Ishikawa (cell line): ENCODE results near the gene HELZ.

ENCODE experiments used
- CEBPB ChIP-seq: IDR thresholded peaks from 2 replicates; pipeline ENCODE4 v1.6.1; 2012
- CREB1 ChIP-seq: IDR thresholded peaks from 2 replicates; pipeline ENCODE4 v1.6.1; 2012; ENCODE audit warnings: low read depth
- EGR1 ChIP-seq: IDR thresholded peaks from 2 replicates; pipeline ENCODE4 v1.6.1; 2012
- EP300 ChIP-seq: IDR thresholded peaks from 2 replicates; pipeline ENCODE4 v1.6.1; 2012; ENCODE audit warnings: borderline replicate concordance
- FOXM1 ChIP-seq: IDR thresholded peaks from 2 replicates; pipeline ENCODE4 v1.6.1; 2012; ENCODE audit warnings: low read depth, borderline replicate concordance
- MAX ChIP-seq: IDR thresholded peaks from 2 replicates; pipeline ENCODE4 v1.6.1; 2012
- NFIC ChIP-seq: IDR thresholded peaks from 2 replicates; pipeline ENCODE4 v1.6.1; 2012
- RAD21 ChIP-seq: IDR thresholded peaks from 2 replicates; pipeline ENCODE4 v1.6.1; 2012; ENCODE audit warnings: low read depth
- TAF1 ChIP-seq: IDR thresholded peaks from 2 replicates; pipeline ENCODE4 v1.6.1; 2012; ENCODE audit warnings: low read depth, mild to moderate bottlenecking
- TCF12 ChIP-seq: IDR thresholded peaks from 2 replicates; pipeline ENCODE4 v1.6.1; 2012; ENCODE audit warnings: low read depth
- TEAD4 ChIP-seq: IDR thresholded peaks from 2 replicates; pipeline ENCODE4 v1.6.1; 2012
- USF1 ChIP-seq: IDR thresholded peaks from 2 replicates; pipeline ENCODE4 v1.6.1; 2012
- YY1 ChIP-seq: IDR thresholded peaks from 2 replicates; pipeline ENCODE4 v1.6.1; 2012; ENCODE audit warnings: low read depth
- ZBTB7A ChIP-seq: IDR thresholded peaks from 2 replicates; pipeline ENCODE4 v1.6.1; 2012; ENCODE audit warnings: low read depth
- TF ChIP-seq, protein P1 (sequence below): IDR thresholded peaks from 2 replicates; pipeline ENCODE4 v1.6.1; 2012; ENCODE audit warnings: low read depth, mild to moderate bottlenecking

Gene HELZ

DNA sequence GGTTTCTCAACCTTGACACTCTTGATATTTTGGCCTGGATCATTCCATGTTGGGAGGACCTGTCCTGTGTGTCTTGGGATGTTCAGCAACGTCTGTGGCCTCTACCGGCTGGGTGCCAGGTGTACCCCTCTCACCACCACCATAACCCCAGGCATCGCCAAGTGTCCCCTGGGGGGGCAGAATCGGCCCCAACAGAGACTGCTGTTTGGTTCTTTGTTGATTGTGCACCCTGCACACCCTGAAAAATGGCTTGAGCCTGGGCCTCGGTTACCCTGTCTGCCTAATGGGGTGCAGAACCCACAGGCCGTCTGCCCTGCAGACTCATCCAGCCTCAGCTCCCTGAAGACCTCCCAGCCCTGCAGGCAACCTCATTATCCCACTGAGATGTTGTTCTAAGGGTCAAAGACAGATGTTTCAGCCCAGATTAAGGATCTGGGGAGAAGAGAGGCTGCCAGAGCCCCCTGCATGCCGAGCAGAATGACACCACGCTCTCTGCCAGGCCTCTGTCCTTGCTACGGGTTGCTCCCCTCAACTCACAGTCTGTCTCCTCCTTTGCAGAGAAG is 191.5 kb downstream of the HELZ start:
- TF ChIP-seq EP300 = no peak
- no peak for TF ChIP-seq FOXM1
- no peak for TF ChIP-seq CEBPB
- no peak for TF ChIP-seq MAX
- TF ChIP-seq RAD21 = no peak
- no peak for TF ChIP-seq TEAD4
- no peak for TF ChIP-seq EGR1
- TF ChIP-seq YY1 = no peak
- no peak for TF ChIP-seq CREB1
- TF ChIP-seq TCF12 = no peak
- no peak for TF ChIP-seq ZBTB7A
- TF ChIP-seq TAF1 = no peak
- TF ChIP-seq USF1 = no peak
- no peak for TF ChIP-seq NFIC

- no peak for TF ChIP-seq CREB1
- no peak for TF ChIP-seq TEAD4
- TF ChIP-seq MAX = no peak
- TF ChIP-seq RAD21 = no peak
- TF ChIP-seq TAF1 = no peak
- no peak for TF ChIP-seq TCF12
- TF ChIP-seq EGR1 = no peak
- no peak for TF ChIP-seq ZBTB7A
- TF ChIP-seq, protein P1, sequence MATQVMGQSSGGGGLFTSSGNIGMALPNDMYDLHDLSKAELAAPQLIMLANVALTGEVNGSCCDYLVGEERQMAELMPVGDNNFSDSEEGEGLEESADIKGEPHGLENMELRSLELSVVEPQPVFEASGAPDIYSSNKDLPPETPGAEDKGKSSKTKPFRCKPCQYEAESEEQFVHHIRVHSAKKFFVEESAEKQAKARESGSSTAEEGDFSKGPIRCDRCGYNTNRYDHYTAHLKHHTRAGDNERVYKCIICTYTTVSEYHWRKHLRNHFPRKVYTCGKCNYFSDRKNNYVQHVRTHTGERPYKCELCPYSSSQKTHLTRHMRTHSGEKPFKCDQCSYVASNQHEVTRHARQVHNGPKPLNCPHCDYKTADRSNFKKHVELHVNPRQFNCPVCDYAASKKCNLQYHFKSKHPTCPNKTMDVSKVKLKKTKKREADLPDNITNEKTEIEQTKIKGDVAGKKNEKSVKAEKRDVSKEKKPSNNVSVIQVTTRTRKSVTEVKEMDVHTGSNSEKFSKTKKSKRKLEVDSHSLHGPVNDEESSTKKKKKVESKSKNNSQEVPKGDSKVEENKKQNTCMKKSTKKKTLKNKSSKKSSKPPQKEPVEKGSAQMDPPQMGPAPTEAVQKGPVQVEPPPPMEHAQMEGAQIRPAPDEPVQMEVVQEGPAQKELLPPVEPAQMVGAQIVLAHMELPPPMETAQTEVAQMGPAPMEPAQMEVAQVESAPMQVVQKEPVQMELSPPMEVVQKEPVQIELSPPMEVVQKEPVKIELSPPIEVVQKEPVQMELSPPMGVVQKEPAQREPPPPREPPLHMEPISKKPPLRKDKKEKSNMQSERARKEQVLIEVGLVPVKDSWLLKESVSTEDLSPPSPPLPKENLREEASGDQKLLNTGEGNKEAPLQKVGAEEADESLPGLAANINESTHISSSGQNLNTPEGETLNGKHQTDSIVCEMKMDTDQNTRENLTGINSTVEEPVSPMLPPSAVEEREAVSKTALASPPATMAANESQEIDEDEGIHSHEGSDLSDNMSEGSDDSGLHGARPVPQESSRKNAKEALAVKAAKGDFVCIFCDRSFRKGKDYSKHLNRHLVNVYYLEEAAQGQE = no peak
- TF ChIP-seq USF1 = no peak
- TF ChIP-seq NFIC = no peak
- TF ChIP-seq CEBPB = no peak
- no peak for TF ChIP-seq EP300
- TF ChIP-seq YY1 = no peak
- TF ChIP-seq FOXM1 = no peak
These were observed 192.1 kb downstream of the HELZ start for GRCh38 chr17:67052720-67053437.

GRCh38 chr17:67051837-67052236 is 193.2 kb downstream of the HELZ start:
- no peak for TF ChIP-seq NFIC
- no peak for TF ChIP-seq CREB1
- TF ChIP-seq MAX = no peak
- TF ChIP-seq, protein P1 = no peak
- TF ChIP-seq TCF12 = no peak

DNA sequence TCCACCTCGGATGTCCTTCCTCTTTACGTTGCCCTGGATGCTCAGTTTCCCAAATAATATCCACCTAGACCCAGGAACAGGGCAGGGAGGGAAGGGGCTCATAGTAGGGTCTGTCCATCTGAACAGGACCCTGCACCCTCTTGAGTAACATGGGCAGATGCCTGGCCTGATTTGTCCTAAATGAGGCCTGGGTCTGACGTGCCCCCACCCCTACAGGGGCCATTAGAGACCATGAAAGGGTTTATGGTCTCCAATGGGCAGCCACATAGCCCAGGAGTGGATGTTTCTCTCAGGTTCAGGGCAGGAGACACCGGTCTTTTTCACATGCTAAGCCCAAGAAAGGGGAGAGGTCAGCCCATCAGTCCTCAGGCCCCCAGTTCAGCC is 193.8 kb downstream of the HELZ start:
- TF ChIP-seq CEBPB (no peak), TCF12 (no peak)

DNA sequence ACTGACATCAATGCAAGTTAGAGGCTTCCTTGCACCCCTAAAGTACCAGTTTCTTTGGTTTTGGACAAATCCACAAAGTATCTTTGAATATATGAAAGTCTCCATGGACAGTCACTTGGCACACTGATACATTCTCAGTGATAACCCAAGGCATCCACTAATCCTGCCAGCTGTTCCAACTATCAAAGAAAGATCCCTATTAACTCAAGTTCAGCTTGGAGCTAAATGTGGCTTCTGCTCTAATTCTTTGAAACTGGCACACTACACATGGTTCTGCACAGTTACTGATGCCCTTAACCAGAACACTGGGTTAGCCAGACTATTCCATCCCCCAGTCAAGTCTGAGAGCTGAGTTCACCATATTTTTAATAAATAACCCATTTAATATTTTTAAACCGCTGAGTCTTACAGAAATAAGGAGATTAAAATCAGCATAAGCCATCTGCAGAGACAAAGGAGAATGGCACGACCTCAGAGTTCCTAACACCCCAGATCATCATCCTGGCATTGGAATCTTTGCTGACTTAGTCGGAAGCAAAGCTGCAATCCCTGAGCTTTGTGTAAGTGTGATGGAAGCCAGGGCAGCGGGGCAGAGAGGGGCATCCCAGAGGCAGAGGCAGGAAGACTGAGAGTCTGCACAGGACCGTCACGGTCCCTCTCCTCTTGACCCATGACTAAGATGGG is 194.4 kb downstream of the HELZ start:
- no peak for TF ChIP-seq YY1
- TF ChIP-seq FOXM1 = no peak
- TF ChIP-seq CREB1 = no peak
- no peak for TF ChIP-seq RAD21
- TF ChIP-seq, protein P1 = no peak
- TF ChIP-seq EGR1 = no peak
- no peak for TF ChIP-seq NFIC
- TF ChIP-seq CEBPB = no peak
- TF ChIP-seq USF1 = no peak
- TF ChIP-seq EP300 = no peak
- no peak for TF ChIP-seq ZBTB7A
- TF ChIP-seq MAX = no peak
- no peak for TF ChIP-seq TEAD4
- TF ChIP-seq TCF12 = no peak
- no peak for TF ChIP-seq TAF1
